ENCODE results near the gene RBFOX2.

DNA sequence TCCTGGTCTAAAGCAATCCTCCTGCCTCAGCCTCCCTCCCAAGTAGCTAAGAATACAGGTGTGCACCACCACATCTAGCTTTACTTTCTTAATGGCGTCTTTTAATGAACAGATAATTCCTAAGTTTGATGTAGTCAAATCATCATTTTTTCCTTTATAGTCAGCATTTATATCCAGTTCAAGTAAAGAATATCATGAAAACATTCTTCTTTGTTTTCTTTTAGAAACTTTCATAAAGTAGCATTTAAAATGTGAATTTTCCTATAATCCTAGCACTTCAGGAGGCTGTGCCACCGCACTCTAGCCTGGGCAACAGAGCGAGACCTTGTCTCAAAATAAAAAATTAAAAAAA lies 61.6 kb downstream of the RBFOX2 start:
- TF ChIP-seq, protein P1, sequence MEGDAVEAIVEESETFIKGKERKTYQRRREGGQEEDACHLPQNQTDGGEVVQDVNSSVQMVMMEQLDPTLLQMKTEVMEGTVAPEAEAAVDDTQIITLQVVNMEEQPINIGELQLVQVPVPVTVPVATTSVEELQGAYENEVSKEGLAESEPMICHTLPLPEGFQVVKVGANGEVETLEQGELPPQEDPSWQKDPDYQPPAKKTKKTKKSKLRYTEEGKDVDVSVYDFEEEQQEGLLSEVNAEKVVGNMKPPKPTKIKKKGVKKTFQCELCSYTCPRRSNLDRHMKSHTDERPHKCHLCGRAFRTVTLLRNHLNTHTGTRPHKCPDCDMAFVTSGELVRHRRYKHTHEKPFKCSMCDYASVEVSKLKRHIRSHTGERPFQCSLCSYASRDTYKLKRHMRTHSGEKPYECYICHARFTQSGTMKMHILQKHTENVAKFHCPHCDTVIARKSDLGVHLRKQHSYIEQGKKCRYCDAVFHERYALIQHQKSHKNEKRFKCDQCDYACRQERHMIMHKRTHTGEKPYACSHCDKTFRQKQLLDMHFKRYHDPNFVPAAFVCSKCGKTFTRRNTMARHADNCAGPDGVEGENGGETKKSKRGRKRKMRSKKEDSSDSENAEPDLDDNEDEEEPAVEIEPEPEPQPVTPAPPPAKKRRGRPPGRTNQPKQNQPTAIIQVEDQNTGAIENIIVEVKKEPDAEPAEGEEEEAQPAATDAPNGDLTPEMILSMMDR (IDR thresholded peaks at IDR 0.05): no peak
- TF ChIP-seq ZFX (IDR thresholded peaks at IDR 0.05; ENCODE audit: borderline replicate concordance): no peak
